HG03442 (cell line): Measurements from ENCODE around the gene SCN10A.

Source experiments
- ATAC-seq: cut with Tn5 transposase; IDR thresholded peaks from one replicate; pipeline ENCODE4 v1.9.1; 2021; ENCODE audit warnings: mild to moderate bottlenecking, moderate library complexity; ENCODE audit not compliant: unreplicated experiment

SCN10A gene

DNA sequence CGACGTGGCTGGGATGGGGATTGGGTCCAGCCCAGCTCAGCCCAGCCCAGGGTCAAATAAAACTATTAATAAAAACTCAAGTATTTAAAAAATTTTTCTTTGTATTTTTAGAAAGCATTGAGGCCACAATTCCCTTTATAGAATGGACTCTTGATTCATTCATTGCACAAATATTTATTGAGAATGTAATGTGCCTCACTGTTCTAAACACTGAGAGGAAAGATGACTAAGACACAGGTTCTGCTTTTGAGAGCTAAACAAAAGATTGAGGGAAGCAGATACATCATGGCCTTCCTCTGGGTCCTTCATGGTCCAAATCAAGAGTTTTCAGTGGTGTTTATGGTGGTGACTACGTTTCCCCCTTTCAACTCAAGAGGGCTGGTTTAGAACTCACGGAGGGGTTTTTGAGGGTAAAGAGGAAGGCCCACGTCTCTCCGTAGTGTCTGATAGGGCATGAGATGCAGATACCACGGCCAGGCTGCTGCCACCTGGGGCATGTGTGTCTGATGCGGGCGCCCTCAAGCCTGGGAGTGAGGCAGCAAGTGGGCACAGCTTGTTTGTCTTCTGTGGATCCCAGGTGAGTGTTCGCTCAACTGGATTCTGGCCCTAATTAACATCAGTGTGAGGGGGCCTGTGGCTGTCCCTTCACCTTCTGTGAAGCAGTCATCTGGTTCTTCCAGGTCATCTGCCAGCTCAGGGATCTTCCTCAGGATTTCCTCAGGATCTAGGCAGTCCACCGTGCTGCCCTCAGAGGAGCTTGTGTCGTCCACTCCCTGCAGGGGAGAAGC lies 93.0 kb downstream of the SCN10A start:
- ATAC-seq = no peak

DNA sequence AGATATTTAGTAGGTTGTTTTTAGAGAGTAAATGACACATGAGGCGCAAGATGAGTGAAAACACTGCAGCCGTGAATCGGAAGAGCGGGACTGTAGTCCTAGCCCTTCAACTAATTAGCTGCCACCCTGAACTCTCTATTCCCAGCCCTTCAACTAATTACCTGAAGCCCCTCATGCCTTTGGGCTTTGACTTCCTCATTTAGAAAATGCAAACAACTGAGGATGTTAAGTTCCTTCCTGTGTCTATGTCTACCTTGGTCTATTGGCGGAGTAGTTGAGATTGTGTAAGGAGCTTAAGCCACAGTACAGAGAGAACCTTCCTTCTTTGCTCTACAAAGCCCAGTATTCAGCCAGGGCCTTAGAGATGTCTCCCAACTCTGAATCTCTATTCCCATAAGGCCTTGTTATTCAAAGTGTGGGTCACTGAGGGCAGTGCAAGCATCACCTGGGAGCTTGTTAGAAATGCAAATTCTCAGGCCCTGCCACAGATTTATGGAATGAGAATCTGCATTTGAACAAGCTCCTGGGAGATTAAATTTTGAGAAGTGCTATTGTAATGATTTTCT lies 94.7 kb downstream of the SCN10A start:
- ATAC-seq = no peak

DNA sequence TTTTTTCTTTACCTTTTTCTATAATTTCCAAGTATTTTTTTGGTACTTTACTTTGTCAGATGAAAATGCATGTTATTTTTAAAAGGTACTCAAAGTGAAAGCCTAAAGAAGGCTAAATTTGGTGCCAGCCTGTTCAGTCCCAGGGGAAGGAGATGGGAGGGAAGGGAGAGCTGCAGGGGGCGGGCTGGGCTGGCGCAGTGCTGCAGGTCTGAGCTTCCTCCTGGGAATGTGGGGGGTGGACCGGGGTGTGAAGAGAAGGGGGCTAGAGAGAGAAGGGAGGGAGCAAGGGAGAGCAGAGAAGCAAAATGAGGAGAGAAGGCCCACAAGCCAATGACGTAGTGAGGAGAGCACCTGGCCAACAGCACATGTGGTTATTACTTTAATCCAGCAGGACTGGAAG lies 95.6 kb downstream of the SCN10A start:
- no peak for ATAC-seq

DNA sequence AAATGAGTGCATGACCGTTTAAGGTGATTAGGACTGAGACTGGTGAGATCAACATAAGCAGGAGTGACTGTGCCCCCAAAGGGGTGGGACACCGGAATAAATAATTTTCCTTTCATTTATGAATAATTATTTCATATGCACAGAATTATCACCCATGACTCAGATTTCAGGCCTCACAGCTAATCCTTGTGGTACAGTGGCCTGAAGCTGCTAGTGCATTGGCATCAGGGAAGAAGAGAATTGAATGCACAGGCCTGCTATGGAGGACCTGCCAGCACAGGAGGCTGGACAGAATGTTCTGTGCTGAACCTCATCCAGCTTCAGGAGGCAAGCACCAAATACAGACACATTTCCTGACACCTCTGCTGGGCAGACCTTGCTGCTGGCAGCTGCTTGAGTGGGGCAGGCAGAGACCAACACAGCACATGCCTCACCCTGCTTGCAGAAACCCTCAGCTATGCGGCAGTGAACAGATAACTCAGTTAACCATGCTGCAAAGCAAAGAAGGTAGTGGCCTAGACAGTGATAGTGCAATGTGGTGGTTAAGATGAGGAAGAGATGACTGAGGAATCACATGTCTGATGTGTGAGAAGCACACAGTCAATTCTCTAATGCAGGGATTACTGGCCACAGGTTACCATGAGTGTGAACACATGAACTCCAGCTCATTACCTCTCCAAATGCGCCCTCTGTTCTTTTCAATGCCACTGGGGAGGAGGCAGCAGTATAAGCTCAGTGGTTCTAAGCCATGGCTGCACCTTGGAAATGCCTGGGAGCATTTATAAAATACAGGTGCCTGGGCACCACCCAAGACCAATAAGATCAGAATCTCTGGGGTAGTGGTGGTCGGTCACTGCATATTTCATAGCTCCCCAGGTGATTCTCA lies 98.4 kb downstream of the SCN10A start:
- no peak for ATAC-seq

DNA sequence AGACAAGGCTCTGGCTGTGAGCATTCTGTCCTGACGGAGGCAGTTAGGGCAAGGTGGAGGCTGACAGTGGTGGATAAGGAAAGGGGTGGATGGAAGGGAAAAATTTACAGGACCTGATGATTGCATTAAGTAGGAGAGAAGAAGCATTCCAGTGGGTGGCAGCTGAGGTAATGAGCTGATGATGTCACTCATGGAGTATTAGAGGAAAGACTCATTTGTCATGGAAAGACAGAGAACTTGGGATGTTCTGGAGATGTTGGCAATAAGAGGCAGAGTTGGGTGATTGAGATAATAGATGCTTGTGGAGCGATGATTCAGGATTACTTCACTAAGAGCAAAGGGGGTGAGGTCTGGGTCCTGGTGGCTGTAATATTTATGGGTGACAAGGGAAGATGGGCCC lies 102.9 kb downstream of the SCN10A start:
- no peak for ATAC-seq

DNA sequence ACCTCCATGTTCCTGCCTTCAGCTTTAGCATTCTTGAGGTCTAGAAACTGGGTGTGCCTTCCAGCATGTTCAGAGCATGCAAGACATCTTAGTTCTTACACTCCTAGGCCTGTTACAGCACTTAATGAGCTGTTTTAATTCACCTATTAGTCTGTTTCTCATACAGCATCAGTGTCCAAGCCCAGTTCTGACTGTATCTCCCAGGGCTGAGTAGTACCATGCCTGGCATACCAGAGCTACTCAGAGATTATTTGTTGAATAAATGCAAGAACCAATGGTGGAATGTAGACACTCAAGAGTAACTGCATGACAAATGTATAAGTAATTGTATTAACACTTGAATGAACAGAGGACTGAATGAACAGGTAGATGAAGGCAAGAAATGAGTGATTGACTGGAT lies 104.7 kb downstream of the SCN10A start:
- no peak for ATAC-seq

DNA sequence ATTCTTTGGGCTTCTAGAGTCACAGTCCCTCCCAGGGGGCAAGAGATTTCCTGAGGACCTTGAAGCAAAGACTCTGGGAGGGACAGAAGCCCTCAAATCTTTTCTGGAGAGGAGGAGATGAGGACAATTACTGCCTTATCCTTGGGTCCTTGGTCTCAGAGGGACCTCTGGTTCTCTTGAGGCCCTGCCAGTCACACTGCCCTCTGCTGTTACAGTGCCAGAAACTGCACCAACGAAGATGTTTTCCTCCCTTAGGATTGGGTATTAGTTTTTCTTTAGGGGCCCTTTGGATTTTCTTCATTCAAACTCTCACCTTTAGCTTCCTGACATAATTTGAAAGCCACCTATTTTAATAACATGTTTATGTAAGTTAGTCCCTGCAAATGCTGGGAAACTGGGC lies 108.3 kb downstream of the SCN10A start:
- ATAC-seq = no peak

DNA sequence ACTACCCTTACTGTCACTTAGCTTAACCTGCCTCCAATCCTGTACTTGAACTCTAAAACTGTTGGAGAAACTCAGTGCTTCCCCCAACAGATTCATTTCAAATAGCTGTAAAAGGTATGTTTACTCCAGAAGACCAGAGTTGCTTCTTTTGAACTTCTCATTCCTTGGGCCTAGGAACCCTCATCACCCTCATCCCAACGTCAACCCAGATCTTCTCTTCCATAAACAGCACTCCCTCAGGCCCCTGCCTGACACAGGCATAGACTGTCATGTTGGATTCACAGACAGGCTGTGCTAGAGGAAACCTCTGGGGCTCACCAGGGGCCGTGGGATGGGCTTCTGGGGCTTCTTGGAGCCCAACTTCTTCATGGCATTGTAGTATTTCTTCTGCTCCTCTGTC lies 109.1 kb downstream of the SCN10A start:
- ATAC-seq = no peak

DNA sequence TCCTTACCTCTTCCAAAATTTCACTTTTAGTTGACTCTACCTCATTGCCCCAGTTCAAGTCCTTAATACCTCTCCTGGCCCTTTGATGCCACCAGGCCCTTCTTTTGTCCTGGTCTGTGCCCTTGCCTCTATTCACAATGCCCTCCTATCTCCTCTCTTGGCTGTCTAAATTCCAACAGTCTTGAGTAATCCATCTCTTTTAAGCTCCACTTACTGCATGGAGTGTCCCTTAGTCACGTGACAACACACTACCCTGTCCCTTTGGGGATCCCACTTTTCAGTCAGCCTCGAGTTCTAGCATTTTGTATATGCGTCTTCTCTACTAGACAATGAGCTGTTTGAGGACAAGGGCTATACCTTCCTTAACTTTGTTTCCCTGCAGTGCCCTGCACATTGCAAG lies 113.8 kb downstream of the SCN10A start:
- ATAC-seq = no peak

DNA sequence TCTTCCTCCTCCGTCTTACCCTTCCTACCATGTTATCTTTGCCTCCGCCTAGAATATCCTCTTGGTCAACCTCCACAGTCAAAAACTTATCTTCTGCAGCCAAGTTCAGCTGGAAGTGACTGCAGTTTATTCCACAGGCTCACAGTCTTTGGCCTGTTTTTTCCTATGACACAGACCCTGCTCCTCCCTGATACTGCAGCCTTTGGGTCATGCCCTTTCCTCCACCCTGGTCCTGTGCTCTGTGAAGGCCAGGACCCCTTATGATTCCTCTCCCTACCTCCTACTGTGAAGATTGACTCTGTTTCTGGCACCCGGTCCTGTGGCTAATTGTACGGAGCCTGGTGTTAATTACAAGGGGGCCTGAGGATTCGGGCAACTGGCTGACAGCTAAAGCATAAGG lies 117.3 kb downstream of the SCN10A start:
- no peak for ATAC-seq

DNA sequence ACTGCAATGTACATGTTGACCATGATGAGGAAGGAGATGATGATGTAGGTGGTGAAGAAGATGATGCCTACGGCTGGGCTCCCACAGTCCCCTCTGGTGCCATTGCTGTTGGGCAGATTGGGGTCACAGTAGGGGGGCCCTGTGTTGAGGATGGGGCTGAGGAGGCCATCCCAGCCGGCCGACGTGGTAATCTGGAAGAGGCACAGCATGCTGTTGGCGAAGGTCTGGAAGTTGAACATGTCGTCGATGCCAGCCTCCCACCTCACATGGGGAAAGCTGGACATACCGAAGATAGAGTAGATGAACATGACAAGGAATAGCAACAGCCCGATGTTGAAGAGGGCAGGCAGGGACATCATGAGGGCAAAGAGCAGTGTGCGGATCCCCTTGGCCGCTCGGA lies 118.0 kb downstream of the SCN10A start:
- ATAC-seq = no peak

DNA sequence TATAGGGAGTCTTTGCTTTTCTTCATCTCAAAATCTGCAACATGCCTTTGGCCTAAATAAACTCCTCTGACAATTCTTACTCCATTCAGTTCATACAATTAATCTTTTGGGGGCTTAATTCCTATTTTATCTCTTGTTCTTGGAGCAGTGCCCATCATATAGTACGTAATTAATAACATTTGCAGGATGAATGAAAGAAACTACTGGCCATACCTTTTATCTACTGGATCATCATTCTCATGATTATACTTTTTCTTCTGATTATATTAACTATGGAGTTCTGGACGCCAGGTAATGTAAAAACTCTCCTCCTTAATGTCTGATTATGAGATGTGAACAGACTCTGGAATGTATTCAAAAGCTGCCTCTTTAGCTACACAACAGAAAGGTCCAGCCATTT lies 120.0 kb downstream of the SCN10A start:
- ATAC-seq = no peak

DNA sequence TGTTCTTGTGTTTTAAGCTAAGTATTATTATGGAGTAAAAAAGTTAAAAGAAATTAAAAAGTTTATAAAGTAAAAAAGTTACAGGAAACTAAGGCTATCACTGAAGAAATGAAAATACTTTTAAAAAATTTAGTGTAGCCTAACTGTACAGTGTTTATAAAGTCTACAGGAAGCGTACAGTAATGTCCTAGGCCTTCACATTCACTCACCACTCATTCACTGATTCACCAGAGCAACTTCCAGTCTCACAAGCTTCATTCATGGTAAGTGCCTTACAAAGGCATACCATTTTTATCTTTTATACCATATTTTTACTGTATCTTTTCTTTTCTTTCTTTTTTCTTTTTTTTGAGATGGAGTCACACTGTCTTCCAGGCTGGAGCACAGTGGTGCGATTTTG lies 125.8 kb downstream of the SCN10A start:
- ATAC-seq = no peak

DNA sequence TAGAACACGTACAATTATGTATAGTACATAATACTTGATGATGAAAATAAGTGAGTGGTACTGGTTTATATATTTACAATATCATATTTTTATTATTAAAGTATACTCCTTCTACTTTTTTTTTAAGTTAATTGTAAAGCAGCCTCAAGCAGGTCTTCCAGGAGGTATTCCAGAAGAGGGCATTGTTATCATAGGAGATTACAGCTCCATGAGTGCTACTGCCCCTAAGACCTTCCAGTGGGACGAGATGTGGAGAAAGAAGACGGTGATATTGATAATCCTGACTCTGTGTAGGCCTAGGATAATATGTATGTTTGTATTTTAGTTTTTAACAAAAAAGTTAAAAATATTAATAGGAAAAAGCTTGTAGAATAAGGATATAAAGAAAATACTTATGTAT lies 126.2 kb downstream of the SCN10A start:
- ATAC-seq = no peak

DNA sequence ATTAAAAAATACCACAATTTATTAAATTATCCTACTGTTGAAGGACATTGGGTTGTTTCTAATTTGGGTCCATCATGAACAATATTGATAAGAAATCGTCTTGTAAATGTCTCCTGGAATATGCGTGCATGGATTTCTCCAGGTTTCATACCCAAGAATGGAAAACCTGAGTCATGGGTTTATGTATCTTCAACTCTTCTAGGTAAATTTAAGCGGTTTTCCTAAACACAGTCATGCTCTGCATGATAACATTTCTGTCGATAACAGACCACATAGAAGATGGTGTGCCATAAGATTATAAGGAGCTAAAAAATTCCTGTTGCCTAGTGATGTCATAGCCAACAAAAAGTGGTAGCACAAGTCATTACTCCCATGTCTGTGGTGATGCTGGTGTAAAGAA lies 126.7 kb downstream of the SCN10A start:
- no peak for ATAC-seq

DNA sequence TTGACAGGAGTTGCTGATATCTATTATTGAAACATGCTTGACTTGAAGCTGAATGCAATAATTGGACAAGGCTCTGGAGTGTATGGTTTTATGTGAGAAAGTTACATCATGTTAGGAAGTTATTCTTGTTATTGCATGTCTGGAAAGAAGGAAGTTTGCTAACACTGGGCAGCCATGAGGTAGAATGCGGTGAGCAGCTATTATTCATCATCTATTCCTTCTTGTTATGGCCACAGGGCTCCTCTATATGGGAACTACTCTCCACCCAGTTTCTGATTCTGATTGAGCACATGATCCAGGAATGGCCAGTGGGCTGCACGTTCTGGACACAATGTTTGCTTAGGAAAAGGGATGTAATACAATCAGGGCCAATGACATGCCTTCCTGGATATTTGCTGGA lies 128.7 kb downstream of the SCN10A start:
- ATAC-seq = no peak

DNA sequence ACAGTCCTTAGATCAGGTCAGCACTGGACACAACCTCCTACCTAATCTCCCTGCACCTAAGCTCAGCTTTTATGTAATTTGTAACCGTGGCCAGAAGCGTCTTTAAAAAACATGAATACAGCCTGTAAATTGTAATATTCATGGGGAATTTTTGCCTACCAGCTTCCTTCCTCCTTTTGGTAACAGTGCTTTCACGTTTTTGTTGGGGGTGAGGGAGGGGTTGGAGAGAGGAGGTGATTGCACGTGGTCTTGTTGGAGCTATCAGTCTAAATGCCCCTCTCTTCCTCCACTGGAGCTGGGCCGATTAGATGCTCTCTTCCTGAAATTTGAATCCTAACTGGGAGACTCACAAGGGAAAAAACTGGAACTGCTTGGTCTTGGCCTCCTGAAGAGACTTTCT lies 131.5 kb downstream of the SCN10A start:
- ATAC-seq = no peak

DNA sequence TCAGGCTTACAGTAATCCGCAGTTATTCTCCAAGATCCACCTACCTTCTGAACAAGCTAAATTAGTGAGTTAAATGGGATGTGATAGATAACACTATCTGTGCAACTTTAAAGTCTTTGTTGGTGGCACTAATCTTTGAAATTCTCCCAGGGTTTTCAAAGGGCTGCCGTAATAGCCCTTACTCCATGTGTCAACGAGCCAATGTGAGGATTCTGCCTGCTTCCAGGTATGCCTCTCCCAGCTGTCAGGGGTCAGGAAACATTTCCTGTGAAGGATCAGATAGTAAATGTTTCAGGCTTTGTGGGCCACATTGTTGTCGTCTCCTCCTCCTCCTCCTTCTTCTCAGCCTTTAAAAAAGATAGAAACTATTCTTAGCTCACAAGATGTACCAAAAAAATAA lies 146.3 kb downstream of the SCN10A start:
- ATAC-seq = no peak

DNA sequence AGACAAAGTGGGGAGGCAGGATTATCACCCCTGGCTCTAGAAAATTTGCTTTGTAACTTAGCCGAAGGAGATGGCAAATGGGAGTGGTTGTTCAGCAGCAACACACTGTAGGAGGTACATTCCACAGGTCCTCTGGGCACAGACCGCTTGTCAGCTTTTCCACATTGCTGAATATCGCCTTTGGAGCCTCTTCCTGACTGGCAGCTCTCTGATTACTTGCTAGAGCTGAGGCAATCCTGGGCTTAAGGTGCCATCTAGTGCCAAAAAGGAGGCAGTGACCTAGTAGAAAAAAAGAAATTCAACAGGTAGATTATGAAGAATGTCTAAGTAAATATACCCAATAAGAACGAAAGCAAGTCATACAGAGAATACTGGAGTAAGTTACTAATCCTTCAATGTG lies 153.5 kb downstream of the SCN10A start:
- ATAC-seq = no peak

DNA sequence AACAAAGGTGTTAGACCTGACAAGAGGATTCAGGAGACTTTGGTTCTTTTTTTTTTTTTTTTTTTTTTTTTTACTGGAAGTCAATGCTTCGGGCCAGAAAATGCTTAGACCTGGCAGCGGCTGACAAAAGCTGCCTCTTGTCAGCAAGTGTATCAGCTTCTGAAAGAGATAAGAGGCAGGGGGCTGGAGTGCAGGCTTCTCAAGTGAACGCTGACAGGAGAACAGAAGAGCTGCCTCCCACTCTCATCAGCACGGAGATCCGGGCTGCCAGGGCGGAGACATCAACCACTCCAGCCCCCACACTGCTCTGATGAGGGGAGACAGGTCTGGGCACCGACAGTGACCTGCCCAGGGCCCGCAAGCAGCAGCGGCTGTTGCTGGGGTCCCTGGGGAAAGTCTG lies 157.2 kb downstream of the SCN10A start:
- no peak for ATAC-seq

DNA sequence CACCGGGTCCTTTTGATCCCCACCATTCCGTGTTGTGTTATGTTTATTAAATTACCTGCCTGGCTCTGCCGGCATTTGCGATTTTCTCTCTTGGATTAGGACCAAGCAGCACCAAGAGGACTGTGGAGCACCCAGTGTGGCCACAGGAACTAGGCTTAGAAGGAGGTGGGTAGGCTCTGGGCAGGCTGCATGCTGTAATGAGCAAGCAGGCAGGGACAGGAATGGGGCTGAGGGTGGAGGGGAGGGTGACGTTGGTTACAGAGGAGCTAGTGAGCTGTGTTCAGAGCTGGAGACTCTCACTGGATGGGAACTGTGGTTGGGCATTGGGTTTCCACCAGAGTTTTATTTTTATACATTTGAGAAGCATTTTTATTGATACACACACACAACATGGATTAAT lies 158.6 kb downstream of the SCN10A start:
- no peak for ATAC-seq

DNA sequence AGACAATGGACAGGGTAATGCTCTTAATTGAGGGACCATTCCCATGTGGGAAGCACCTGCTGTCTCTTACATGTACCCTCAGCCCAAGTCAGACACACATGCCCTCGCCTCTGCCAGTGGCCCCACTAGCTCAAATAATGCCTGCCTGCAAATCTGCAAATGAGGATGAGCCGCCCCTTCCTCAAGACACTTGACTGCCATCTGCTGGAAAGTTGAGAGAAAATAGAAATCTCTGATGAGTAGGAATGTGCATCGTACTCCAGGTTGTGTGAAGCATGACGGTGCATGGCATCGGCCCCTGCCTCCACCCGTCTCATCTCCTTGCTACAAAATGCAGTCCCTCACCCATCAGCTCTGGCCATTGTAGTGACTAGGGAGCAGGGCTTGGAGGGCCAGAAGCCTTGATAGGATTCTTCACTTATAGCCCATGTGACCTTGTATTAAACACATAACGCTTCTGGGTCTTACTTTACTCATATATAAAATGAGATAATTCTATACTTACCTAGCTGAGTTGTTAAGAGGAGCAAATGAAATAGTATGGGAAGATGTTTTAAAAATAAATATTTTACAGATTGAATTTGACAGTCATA lies 160.2 kb downstream of the SCN10A start:
- ATAC-seq = no peak
